ENCODE results near the gene OBSCN. TPM values are rescaled to one million over a fixed set of nuclear protein-coding genes. Genes with fewer than 3 reads are reported as not detected.

OBSCN gene
- total RNA-seq, 2 experiments from 2014 or later, result 12.3 to 14.4 TPM

DNA sequence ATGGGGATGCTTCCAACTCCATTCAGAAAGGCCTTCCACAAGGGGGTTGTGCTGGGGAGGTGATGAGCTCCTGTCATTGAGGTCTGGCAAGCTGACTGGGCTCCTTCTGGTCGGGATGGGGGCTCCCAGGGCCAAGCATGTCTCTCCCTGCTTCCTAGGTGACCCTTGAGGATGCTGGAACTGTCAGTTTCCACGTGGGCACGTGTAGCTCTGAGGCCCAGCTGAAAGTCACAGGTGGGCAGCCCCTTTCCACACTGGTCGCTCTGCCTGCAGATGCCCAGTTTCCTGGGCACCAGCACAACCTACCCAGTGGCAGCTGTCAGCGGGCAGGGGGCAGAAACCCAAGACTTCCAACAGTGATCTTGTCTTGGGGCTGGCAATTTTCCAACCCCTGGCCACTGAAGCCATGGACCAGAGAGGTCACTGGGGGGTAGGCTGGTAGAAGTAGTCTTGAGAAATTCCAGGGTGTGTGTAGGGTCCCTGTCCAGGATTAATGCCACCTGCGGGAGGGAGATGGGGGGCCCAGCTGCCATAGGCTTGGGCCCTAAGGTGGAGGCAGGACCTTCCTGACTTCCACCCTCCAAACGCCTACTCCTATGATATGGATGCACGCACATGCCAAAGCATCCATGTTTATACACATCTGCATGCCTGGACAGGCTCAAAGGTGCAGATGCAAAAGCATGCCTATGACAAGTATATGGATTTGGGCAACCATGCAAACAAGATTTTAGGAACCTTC is 101.7 kb downstream of the OBSCN start:
- Mint-ChIP-seq H3K9me3 (ENCODE audit: insufficient read depth) (peaks cover 11% of the 10 kb centered on the region), H3K27me3 (ENCODE audit: low read depth) (no peaks in the 10 kb centered on the region), H3K4me3 (no peak overlapping the region), H3K4me1 (ENCODE audit: low read depth) (no peaks in the 10 kb centered on the region), H3K36me3 (ENCODE audit: low read depth) (peaks cover 3% of the 10 kb centered on the region), H3K27ac (no peak overlapping the region)
- DNase-seq, result no peak
- no peak for ATAC-seq
- ChIA-PET POLR2A (no interaction called here), CTCF (no interaction called here)

DNA sequence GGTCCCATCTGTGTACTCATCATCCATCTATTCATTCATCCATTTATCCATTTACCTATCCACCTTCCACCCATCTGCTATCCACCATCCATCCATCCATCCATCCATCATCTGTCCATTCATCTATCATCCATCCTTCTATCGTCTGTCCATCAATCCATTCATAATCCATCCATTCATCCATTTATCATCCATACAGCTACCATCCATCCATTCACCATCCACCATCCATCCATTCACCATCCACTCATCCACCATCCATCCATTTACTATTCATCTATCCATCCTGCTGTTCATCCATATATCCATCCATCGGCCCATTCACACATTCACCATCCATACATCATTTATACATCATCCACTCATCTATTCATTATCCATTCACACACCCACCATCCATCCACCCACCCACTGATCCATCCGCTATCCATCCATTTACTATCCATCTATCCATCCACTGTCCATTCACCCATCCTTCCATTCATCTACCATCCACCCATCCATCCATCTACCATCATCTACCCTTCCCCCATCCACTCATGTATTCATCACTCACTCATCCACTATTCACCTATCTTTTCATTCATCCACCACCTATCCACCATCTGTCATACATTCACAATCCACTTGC is 102.4 kb downstream of the OBSCN start:
- POLR2A ChIA-PET, result no interaction called here

DNA sequence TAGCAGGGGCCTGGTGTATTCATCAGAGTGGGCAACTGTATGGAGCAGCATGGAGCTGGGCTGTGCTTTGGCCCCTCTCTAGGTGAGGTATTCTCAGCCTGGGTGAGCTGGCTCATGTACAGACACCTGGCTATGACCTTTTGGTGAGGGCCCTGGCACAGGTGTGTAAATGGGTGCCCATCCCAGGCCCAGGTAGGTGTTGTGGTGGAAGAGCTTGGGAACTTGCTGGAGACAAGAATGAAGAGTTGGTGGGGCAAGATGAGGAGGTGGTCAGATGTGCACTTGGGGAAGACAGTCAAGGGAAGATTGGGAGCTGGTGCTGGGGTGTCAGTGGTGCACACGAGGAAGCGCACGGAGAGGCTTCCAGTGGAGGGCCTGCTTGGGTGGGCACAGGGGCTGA is 103.2 kb downstream of the OBSCN start:
- ChIA-PET CTCF (no interaction called here), POLR2A (no interaction called here)
- H3K36me3 Mint-ChIP-seq (ENCODE audit: low read depth), result peaks cover 3% of the 10 kb centered on the region
- H3K9me3 Mint-ChIP-seq (ENCODE audit: insufficient read depth), result peaks cover 11% of the 10 kb centered on the region
- no peak overlapping the region for H3K4me3 Mint-ChIP-seq
- H3K27me3 Mint-ChIP-seq (ENCODE audit: low read depth), result no peaks in the 10 kb centered on the region
- DNase-seq, result no peak
- H3K4me1 Mint-ChIP-seq (ENCODE audit: low read depth), result no peaks in the 10 kb centered on the region
- H3K27ac Mint-ChIP-seq, result no peak overlapping the region
- ATAC-seq, result no peak

More for the DNA sequence above, 102.4 kb downstream of the OBSCN start:
- H3K27me3 Mint-ChIP-seq (ENCODE audit: low read depth), result no peaks in the 10 kb centered on the region
- H3K4me1 Mint-ChIP-seq (ENCODE audit: low read depth), result no peaks in the 10 kb centered on the region
- H3K27ac Mint-ChIP-seq, result no peak overlapping the region
- CTCF ChIA-PET, result no interaction called here
- no peak for DNase-seq
- no peak overlapping the region for H3K4me3 Mint-ChIP-seq
- H3K9me3 Mint-ChIP-seq (ENCODE audit: insufficient read depth), result peaks cover 11% of the 10 kb centered on the region
- H3K36me3 Mint-ChIP-seq (ENCODE audit: low read depth), result peaks cover 3% of the 10 kb centered on the region
- no peak for ATAC-seq

DNA sequence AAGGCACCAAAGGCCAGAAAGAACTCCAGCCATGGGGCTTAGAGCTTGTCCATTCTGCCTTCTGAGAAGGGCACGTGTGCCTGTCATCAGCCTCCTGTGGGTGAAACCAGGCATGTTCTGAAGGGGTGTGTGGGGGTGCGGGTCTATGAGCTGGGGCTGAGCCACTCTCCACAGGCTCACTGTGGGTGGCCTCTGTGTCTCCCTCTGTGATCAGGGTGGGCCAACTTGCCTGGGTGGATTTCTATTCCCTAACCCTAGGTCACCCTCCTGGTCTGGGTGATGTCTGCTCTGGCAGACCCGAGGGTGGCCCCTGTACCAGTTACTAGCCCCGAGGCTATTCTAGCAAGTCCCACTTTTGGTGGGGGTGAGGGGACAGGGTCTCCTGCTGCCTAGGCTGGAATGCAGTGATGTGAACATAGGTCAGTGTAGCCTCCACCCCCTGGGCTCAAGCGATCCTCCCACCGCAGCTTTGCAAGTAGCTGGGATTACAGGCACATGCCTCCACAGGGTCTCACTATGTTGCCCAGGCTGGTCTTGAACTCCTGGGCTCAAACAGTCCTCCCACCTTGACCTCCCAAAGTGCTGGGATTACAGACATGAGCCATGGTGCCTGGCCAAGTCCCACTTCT is 104.4 kb downstream of the OBSCN start:
- CTCF ChIA-PET, result no interaction called here

DNA sequence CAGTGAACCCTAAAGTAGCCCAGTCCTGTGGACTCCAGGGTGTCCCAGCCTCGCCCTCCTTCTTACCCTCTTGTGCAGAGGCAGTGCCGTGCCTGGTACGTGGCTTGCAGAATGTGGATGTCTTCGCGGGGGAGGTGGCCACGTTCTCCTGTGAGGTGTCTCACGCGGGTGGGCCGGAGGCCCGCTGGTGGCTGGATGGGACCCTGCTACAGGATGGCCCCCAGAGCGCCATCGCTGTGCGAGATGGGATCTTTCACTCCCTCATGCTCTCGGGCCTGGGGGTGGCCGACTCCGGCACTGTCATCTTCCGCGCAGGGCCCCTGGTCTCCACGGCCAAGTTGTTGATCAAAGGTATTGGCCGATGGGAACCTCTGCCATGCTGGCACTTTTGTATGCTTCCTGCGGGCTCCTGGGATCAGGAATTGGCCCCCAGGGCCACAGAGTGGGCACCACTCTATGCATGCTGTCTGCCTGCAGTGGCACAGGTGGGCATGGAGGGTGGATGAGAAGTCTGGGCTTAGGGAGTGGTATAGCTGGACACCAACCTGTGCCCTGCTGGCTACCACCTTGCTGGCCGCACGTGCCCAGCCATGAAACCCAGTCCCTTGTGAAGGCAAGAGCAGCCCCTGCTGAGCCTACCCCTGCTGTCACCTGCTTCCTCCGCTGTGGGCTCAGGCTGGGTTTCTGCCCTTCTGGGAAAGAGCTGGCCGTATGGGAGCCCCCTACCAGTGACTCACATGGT is 105.9 kb downstream of the OBSCN start:
- Mint-ChIP-seq H3K4me3 (no peak overlapping the region), H3K9me3 (ENCODE audit: insufficient read depth) (peaks cover 11% of the 10 kb centered on the region), H3K27me3 (ENCODE audit: low read depth) (no peaks in the 10 kb centered on the region), H3K4me1 (ENCODE audit: low read depth) (no peaks in the 10 kb centered on the region), H3K36me3 (ENCODE audit: low read depth) (peaks cover 3% of the 10 kb centered on the region), H3K27ac (no peak overlapping the region)
- ATAC-seq, result no peak
- CTCF ChIA-PET, result no interaction called here
- POLR2A ChIA-PET, result no interaction called here
- DNase-seq, result no peak

More for the DNA sequence above, 104.4 kb downstream of the OBSCN start:
- no peak overlapping the region for H3K4me3 Mint-ChIP-seq
- POLR2A ChIA-PET, result no interaction called here
- H3K9me3 Mint-ChIP-seq (ENCODE audit: insufficient read depth), result peaks cover 11% of the 10 kb centered on the region
- H3K36me3 Mint-ChIP-seq (ENCODE audit: low read depth), result peaks cover 3% of the 10 kb centered on the region
- ATAC-seq (no peak), DNase-seq (no peak)
- no peaks in the 10 kb centered on the region for H3K27me3 Mint-ChIP-seq (ENCODE audit: low read depth)
- H3K27ac Mint-ChIP-seq, result no peak overlapping the region
- H3K4me1 Mint-ChIP-seq (ENCODE audit: low read depth), result no peaks in the 10 kb centered on the region

DNA sequence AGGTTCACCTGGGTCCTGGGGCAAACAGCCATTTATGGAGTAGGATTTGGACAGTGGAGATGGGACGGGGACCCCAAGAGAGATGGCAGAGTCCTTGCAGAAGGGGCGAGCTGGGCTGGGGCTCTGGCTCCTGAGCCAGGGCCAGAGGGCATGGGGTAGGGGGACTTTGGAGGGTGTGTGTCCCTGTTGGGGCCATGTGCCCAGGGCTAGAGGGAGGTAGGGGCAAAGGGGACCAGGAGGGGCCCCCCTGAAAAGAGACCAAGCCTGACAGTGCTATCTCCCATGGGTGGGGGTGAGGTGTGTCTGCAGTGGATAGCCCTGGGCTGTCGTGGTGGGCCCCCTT is 106.4 kb downstream of the OBSCN start:
- Mint-ChIP-seq H3K4me1 (ENCODE audit: low read depth) (no peaks in the 10 kb centered on the region), H3K27me3 (ENCODE audit: low read depth) (no peaks in the 10 kb centered on the region), H3K27ac (no peak overlapping the region), H3K36me3 (ENCODE audit: low read depth) (peaks cover 3% of the 10 kb centered on the region), H3K9me3 (ENCODE audit: insufficient read depth) (peaks cover 11% of the 10 kb centered on the region), H3K4me3 (no peak overlapping the region)
- DNase-seq (no peak), ATAC-seq (no peak)
- CTCF ChIA-PET, result no interaction called here
- POLR2A ChIA-PET, result no interaction called here

DNA sequence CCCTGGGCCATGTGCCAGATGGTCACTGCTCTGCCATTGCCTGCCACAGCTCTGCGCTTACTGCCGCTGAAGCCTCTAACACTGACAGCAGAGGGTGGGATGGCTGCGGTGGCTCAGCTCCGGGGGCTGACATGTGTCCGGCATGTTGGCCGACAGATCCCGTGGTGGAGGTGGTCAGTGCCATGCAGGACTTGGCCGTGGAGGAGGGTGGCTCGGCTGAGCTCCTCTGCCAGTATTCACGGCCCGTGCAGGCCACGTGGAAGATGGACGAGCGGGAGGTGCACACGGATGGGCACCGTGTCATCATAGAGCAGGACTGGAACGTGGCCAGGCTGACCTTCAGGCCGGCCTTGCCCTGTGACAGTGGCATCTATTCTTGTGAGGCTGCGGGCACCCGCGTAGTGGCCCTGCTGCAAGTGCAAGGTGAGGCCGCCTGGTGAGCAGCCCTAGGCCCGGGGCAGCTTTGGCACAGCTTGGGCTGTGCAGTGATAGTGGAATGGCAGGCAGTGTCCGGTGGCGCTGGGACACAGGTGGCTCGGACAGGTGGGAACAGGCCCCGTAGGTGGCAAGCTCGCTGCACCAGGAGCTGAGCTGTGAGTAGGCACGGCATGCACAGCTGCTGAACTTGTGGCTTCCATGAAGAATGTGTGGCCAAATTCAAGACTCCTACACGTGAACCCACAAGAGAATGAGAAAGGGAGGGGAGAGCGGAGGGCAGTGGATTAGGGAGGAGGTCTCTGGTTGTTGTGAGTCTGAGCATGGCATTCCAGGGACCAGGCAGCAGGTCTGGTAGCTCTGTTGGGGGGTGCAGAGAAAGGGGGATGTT is 107.0 kb downstream of the OBSCN start:
- Mint-ChIP-seq H3K27me3 (ENCODE audit: low read depth) (no peaks in the 10 kb centered on the region), H3K4me1 (ENCODE audit: low read depth) (no peaks in the 10 kb centered on the region), H3K36me3 (ENCODE audit: low read depth) (peaks cover 3% of the 10 kb centered on the region), H3K27ac (no peak overlapping the region), H3K9me3 (ENCODE audit: insufficient read depth) (peaks cover 11% of the 10 kb centered on the region), H3K4me3 (no peak overlapping the region)
- ATAC-seq, result no peak
- ChIA-PET POLR2A (no interaction called here), CTCF (no interaction called here)
- DNase-seq, result no peak

DNA sequence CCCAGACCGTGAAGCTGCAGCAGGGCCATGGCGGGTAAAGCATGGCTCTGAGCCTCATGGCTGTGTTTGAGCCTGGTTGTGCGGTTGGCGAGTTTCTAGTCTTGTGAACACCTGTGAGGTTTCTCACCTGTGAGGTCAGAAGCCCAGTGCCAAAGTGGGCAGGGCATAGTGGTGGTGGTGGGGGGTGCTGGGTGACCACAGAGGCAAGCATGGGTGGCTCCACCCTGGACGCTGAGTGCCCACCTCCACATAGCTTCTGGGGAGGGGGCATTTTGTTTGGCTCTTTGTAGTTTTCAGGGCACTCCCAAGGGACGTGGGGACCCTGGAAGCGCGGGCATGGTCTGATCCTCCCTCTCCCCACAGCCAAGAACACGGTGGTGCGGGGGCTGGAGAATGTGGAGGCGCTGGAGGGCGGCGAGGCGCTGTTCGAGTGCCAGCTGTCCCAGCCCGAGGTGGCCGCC is 107.7 kb downstream of the OBSCN start:
- ChIA-PET CTCF (no interaction called here), POLR2A (no interaction called here)
- H3K4me1 Mint-ChIP-seq (ENCODE audit: low read depth), result no peaks in the 10 kb centered on the region
- DNase-seq (no peak), ATAC-seq (no peak)
- peaks cover 3% of the 10 kb centered on the region for H3K36me3 Mint-ChIP-seq (ENCODE audit: low read depth)
- no peak overlapping the region for H3K27ac Mint-ChIP-seq
- no peaks in the 10 kb centered on the region for H3K27me3 Mint-ChIP-seq (ENCODE audit: low read depth)
- H3K4me3 Mint-ChIP-seq, result no peak overlapping the region
- H3K9me3 Mint-ChIP-seq (ENCODE audit: insufficient read depth), result peaks cover 11% of the 10 kb centered on the region

DNA sequence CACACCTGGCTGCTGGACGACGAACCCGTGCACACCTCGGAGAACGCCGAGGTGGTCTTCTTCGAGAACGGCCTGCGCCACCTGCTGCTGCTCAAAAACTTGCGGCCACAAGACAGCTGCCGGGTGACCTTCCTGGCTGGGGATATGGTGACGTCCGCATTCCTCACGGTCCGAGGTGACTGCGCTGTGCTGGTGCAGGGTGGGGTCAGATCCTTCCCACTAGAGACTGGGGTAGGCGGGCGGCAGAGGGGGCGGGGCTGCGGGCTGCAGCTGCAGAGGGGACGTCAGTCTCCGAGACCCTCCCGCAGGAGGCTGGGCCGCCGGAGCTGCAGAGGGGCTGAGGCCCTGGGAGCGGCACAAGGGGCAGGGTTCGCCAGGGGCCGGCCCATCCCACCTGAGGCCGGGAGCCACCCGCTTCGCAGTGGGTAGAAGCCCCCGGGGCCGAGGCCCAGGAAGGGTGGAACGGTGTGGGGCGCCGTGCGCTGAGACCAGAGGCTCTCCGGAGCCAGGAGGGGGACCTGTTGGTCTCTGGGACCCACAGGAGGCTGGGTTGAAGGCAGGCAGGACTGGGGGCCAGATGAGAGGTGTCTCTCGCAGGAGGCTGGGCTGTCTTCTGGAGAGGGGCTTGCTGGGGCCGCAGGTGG is 108.2 kb downstream of the OBSCN start:
- ChIA-PET POLR2A (no interaction called here), CTCF (no interaction called here)
- Mint-ChIP-seq H3K4me1 (ENCODE audit: low read depth) (no peaks in the 10 kb centered on the region), H3K4me3 (no peak overlapping the region), H3K36me3 (ENCODE audit: low read depth) (peaks cover 3% of the 10 kb centered on the region), H3K27ac (no peak overlapping the region), H3K27me3 (ENCODE audit: low read depth) (no peaks in the 10 kb centered on the region), H3K9me3 (ENCODE audit: insufficient read depth) (peaks cover 11% of the 10 kb centered on the region)
- DNase-seq (no peak), ATAC-seq (no peak)

DNA sequence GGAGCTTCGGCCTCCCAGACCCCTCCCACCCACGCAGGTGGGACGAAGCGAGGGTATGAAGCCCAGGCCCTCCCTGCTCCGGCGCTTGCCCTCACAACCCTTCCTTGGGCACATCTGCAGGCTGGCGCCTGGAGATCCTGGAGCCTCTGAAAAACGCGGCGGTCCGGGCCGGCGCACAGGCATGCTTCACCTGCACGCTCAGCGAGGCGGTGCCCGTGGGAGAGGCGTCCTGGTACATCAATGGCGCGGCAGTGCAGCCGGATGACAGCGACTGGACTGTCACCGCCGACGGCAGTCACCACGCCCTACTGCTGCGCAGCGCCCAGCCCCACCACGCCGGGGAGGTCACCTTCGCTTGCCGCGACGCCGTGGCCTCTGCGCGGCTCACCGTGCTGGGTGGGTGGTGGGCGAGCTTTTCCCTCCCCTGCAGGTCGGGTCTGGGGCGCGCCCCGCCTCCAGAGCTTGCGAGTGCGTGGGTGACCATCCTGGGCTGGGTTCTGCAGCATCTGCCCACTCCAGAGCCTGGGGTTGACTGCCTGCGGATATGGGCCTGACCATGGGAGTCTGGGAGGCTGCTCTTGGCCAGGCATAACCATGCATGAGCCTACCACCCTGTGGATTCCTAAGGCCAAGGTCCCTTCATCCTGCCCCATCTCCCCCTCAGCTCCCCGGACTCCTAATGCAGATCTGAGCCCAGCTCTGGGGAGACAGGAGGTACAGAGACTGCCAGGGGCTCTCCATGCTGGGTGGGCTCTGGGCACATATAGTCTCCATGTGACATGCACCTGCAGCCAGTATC is 108.9 kb downstream of the OBSCN start:
- peaks cover 11% of the 10 kb centered on the region for H3K9me3 Mint-ChIP-seq (ENCODE audit: insufficient read depth)
- ATAC-seq (no peak), DNase-seq (no peak)
- no peak overlapping the region for H3K4me3 Mint-ChIP-seq
- no peaks in the 10 kb centered on the region for H3K4me1 Mint-ChIP-seq (ENCODE audit: low read depth)
- ChIA-PET CTCF (no interaction called here), POLR2A (interaction anchor here (0.6 kb wide), 1 partner anchor 13 kb away, joined by 3 read pairs; no protein-coding TSS in a partner anchor)
- H3K27me3 Mint-ChIP-seq (ENCODE audit: low read depth), result no peaks in the 10 kb centered on the region
- peaks cover 3% of the 10 kb centered on the region for H3K36me3 Mint-ChIP-seq (ENCODE audit: low read depth)
- H3K27ac Mint-ChIP-seq, result no peak overlapping the region
